ENCODE results near the gene ZSCAN31. TPM values are rescaled to one million over a fixed set of nuclear protein-coding genes. Genes with fewer than 3 reads are reported as not detected.
A peak's percentile ranks its signal among the peaks of the same experiment; 100 is the strongest.
"Not testable (repeated sequence)": the region's sequence is repeated elsewhere in the genome, so short reads cannot be mapped to it uniquely, and the experiment has no call there.

ZSCAN31 gene
- total RNA-seq, 1 donor from 2014 or later: 12.1 TPM

- DNase-seq (ENCODE audit: low read depth in 2 of 2): no peak
Observed at GRCh38 chr6:28323813-28324424, 12.0 kb downstream of the ZSCAN31 start.

DNA sequence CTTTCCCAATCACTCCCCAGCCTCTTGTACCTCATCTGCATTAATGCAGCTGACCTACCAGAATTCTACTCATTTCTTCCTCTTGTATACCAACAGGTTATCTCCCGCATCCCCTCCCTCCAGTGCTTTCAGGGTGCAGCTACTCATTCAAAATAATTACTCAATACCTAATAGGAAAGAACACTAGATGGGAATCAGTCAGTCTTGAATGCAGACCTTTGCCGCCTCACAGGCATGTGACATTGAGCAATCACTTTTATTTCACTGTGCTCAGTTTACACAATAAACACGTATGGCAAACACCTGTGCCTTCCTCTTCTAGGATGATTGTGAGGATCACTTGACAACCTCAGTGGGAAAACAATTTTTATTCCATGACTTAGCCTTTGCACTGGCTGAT is 13.3 kb downstream of the ZSCAN31 start:
- DNase-seq (ENCODE audit: low read depth in 2 of 2): no peak

DNA sequence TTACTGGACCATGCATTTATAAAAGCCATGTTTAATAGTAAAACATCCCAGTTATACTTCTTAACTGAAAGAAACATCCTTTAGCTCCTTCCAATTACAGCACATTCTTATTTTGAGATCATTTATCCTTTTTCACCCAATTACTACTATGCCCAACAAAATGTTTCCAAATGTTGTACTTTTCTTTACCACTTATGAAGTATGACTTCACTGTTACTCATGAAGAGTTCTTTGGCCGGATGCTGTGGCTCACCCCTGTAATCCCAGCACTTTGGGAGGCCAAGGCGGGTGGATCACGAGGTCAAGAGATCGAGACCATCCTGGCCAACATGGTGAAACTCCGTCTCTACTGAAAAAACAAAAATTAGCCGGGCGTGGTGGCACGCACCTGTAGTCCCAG is 18.1 kb downstream of the ZSCAN31 start:
- not testable (repeated sequence) for DNase-seq (ENCODE audit: low read depth in 2 of 2)

- no peak for DNase-seq (ENCODE audit: low read depth in 2 of 2)
Observed at GRCh38 chr6:28315628-28316027, 20.3 kb downstream of the ZSCAN31 start.

- no peak for DNase-seq (ENCODE audit: low read depth in 2 of 2)
Observed at GRCh38 chr6:28312939-28313338, 23.0 kb downstream of the ZSCAN31 start.

GRCh38 chr6:28311139-28311823 is 24.7 kb downstream of the ZSCAN31 start:
- DNase-seq (ENCODE audit: low read depth in 2 of 2): no peak

GRCh38 chr6:28306363-28306762 is 29.6 kb downstream of the ZSCAN31 start:
- not testable (repeated sequence) for DNase-seq (ENCODE audit: low read depth in 2 of 2)

GRCh38 chr6:28303570-28303969 is 32.4 kb downstream of the ZSCAN31 start:
- no peak for DNase-seq (ENCODE audit: low read depth in 2 of 2)

- DNase-seq (ENCODE audit: low read depth in 2 of 2): no peak
Observed at GRCh38 chr6:28296520-28297060, 39.4 kb downstream of the ZSCAN31 start.

DNA sequence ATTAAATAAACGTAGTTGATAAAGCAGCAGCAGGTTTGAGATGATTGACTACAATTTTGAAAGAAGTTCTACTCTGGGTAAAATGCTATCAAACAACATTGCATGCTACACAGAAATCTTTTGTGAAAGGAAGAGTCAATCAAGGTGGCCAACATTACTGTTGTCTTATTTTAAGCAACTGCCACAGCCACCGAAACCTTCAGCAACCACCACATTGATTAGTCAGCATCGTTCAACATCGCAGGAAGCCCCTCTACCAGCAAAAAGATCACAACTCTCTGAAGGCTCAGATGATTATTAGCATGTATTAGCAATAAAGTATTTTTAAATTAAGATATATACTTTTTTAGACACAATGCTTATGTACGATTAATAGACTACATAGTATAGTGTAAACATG is 40.6 kb downstream of the ZSCAN31 start:
- no peak for DNase-seq (ENCODE audit: low read depth in 2 of 2)

- DNase-seq (ENCODE audit: low read depth in 2 of 2): no peak
Observed at GRCh38 chr6:28291573-28291972, 44.4 kb downstream of the ZSCAN31 start.

GRCh38 chr6:28282926-28283325 is 53.0 kb downstream of the ZSCAN31 start:
- no peak for DNase-seq (ENCODE audit: low read depth in 2 of 2)

GRCh38 chr6:28281288-28282064 is 54.5 kb downstream of the ZSCAN31 start, which contains the start of gene PGBD1:
Gene PGBD1, plus strand, starts transcription at chr6:28281572. Its CDS starts 2,242 bp downstream, at chr6:28283814.
- peak; percentile 39 to 85 for DNase-seq (ENCODE audit: low read depth in 2 of 2)

DNA sequence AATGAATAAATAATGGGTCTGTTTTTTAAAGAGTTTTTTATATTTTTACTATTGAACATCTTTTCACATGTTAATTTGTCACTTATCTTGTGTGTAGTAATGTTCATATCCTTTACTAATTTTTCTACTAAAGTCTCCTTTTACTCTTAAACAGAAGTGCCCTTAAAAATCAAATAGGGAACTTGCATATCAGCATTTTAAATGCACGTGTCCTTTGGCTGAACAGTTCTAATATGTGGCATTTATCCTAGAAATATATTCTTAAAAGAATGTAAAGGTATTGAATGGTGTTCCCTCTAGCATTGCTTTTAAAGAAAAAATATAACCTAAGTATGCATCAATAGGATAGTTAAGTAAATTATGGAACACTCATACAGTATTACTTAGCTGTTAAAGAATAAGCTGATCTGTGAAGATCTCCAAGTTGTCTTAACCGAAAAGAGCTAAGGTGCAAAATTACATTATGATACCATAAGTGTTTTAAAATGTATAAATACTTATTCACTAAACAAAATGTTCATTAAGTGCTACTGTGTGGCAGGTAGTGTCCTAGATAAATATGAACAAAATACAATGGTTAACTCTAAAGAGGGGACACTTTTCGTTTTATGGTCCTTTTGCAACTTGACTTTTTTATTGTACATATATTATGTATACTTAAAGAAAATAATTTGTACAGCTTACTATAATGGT is 55.2 kb downstream of the ZSCAN31 start:
- DNase-seq (ENCODE audit: low read depth in 2 of 2): no peak

DNA sequence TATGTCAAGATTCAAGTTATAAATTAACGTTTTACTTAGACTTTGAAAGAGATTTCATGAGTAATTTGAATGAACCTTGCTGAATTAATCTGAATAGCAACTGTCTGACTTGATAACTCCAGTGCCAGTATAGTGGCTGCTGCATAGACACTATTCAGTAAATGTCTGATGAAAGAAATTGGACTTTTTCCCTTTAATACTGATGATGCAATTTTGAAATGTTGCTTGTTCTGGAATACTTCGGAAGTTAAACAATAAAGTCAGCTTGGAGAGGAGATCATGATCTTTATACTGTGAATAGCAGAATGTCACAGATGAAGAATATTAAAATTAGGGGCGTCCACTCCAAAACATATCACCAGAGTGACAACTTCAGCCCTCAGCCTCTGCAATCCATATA is 58.2 kb downstream of the ZSCAN31 start:
- DNase-seq (ENCODE audit: low read depth in 2 of 2): no peak

DNA sequence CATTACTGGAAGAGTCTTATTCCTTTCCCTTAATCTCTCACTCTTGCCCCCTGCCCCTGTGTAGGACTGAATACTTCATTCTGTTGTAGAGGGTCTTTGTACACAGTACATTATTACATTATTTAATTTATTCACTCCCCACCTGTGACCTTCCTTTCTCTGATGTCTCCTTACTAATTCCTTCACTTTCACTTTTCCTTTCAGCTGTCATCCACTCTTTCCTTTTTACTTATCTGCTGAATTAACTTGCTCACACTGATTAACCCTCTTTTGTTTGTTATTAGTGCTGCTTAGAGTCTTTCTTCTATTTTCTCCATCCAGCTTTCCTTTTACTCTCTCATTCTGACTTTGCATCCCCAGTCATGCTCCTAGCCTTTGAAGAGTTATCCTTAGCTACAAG is 61.1 kb downstream of the ZSCAN31 start:
- no peak for DNase-seq (ENCODE audit: low read depth in 2 of 2)

Other genes with a start within 250 kb of the ZSCAN31 start
- 10.5 and 12.1 TPM in 2 replicates for gene ZSCAN16, start 211.5 kb downstream of the ZSCAN31 start, total RNA-seq
- 9.6 and 15.2 TPM in 2 replicates for gene ZKSCAN8, start 194.3 kb downstream of the ZSCAN31 start, total RNA-seq
- gene ZSCAN9, start 110.9 kb downstream of the ZSCAN31 start, total RNA-seq: 6.5 and 8.6 TPM in 2 replicates
- gene ZKSCAN4, start 83.9 kb downstream of the ZSCAN31 start, total RNA-seq: 3.0 and 4.3 TPM in 2 replicates
- gene NKAPL, start 76.9 kb downstream of the ZSCAN31 start, total RNA-seq: under 0.01 and 0.38 TPM in 2 replicates
- gene ZSCAN26, start 69.0 kb downstream of the ZSCAN31 start, total RNA-seq: 6.4 and 9.0 TPM in 2 replicates
- 4.6 and 5.2 TPM in 2 replicates for gene PGBD1, start 54.6 kb downstream of the ZSCAN31 start, total RNA-seq
- gene ZKSCAN3, start 13.8 kb upstream of the ZSCAN31 start, total RNA-seq: 4.2 and 4.6 TPM in 2 replicates
- gene ZSCAN12, start 63.6 kb upstream of the ZSCAN31 start, total RNA-seq: 2.1 and 3.2 TPM in 2 replicates
- under 0.01 and 0.26 TPM in 2 replicates for gene ZSCAN23, start 107.3 kb upstream of the ZSCAN31 start, total RNA-seq
- gene GPX6, start 179.6 kb upstream of the ZSCAN31 start, total RNA-seq: not detected in 2 replicates
- gene GPX5, start 189.7 kb upstream of the ZSCAN31 start, total RNA-seq: not detected in 2 replicates